K562 treated with DMSO at 1 percent for 48 hours (cell line): ENCODE data around the gene GPATCH1. TPM values are rescaled to one million over a fixed set of nuclear protein-coding genes. Genes with fewer than 3 reads are reported as not detected.

ENCODE experiments used
- total RNA-seq: library from RNA; unstranded; fragments of 300-600 nt; gene quantifications from 2 replicates; pipeline ENCODE4 v1.2.3, GENCODE V29; 2022; ENCODE audit warnings: low replicate concordance; ENCODE audit errors: extremely low read depth

GPATCH1 gene, protein sequence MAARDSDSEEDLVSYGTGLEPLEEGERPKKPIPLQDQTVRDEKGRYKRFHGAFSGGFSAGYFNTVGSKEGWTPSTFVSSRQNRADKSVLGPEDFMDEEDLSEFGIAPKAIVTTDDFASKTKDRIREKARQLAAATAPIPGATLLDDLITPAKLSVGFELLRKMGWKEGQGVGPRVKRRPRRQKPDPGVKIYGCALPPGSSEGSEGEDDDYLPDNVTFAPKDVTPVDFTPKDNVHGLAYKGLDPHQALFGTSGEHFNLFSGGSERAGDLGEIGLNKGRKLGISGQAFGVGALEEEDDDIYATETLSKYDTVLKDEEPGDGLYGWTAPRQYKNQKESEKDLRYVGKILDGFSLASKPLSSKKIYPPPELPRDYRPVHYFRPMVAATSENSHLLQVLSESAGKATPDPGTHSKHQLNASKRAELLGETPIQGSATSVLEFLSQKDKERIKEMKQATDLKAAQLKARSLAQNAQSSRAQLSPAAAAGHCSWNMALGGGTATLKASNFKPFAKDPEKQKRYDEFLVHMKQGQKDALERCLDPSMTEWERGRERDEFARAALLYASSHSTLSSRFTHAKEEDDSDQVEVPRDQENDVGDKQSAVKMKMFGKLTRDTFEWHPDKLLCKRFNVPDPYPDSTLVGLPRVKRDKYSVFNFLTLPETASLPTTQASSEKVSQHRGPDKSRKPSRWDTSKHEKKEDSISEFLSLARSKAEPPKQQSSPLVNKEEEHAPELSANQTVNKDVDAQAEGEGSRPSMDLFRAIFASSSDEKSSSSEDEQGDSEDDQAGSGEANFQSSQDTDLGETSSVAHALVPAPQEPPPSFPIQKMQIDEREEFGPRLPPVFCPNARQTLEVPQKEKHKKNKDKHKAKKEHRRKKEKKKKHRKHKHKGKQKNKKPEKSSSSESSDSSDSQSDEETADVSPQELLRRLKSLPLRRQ
- not detected in 2 replicates for total RNA-seq

DNA sequence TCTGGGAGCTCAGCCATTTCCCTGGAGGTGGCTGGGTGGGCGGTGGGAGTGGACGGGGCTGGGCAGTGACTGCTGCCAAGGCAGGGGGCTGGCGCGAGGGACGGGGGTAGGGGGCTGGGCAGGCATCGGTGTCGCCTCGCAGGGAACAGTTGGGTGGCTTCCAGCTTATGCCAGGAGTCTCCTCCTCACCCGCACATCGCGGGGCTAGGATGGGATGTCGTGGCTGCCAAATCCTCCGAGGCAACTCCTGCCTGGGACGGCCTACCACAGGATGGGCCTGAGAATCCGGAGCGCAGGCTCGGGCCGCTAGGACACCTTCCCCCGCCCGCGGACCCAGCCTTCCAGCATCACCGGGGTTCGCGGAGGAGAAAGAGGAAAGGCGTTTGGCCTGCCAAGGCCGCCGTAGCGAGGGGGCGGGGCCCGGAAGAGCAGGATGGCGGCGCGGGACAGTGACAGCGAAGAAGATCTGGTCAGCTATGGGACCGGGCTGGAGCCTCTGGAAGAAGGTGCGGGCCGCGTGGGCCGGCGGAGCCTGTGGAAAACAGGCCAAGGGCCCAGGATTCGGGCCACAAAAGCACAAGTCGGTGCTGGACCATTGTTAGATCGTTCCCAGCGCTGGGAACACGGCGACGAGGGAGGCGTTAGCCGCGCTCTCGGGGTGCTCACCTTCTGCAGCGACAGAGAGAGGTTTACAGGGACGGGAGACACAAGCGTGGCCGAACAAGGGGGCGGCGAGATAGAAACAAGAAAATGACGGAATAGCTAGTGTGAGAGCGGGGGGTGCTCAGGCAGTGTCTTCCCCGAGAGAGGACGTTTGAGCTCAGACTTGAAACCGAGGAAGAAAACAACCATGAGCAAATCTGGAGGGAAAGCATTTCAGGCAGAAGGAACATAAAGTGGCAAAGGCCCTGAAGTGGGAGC, at the start of gene GPATCH1:
Gene GPATCH1, plus strand, starts transcription at position 421 of the 921 bp plus-strand sequence. Its CDS starts 13 bp downstream, at position 434.

DNA sequence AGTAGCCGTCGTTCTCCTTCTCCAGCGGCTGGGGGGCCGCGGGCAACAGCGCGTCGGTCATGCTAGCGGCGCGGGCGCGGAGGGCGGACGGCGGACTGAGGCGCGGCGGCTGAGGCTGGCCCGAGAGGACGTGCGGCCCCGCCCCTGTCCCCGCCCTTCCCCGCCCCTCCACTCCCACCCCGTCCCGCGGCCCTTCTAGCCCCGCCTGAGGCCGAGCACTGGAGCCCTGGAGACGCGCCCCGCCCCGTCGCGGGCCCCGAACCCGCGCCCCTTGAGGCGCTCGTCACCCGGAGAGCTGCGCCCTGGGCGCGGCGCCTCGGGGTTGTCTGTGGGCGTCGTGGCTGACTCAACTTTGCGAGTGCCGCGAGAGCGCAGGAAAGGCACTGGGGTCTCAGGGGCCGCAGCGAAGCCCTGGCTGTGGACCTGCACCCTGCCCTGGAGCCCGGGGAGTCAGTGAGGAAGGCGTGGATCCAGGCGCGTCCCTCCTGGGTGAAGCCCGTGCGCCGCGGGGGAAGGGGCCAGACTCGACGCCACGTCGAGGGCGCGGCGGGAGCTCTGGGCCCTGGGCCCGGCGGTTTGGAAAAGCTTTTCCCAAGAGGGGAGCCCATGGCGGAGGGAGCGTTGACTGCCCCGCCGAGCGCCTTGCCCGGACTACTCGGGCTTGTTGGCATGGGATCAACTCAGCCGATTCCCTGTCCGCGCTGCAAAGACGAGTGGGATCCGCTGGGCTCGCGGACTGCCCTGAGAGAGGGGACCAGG, 16.0 kb upstream of the GPATCH1 start, which contains the start of gene RHPN2:
Gene RHPN2, minus strand, starts transcription at position 97 of the 759 bp plus-strand sequence. Its CDS starts 36 bp downstream, at position 61.

DNA sequence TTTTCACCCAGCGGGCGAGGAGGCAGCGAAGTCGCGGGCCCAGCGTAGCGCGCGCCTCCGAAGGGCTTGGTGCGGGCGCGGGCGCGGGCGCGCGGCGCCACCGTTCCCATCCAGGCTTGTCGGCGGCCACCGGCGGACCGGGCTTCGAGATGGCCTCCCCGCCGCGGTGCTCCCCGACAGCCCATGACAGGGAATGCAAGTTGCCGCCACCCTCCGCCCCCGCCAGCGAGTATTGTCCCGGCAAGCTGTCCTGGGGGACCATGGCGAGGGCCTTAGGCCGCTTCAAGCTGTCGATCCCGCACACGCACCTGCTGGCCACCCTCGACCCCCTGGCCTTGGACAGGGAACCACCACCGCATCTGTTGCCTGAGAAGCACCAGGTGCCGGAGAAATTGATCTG, 51.0 kb downstream of the GPATCH1 start, which contains the start of gene WDR88:
Gene WDR88, plus strand, starts transcription at position 94 of the 400 bp plus-strand sequence. Its CDS starts 56 bp downstream, at position 150.

Other genes starting within 250 kb of the GPATCH1 start
- gene SLC7A9, start 211.4 kb upstream of the GPATCH1 start, total RNA-seq, result not detected in 2 replicates
- not detected in 2 replicates for gene CEP89, start 109.2 kb upstream of the GPATCH1 start, total RNA-seq
- gene FAAP24, start 108.9 kb upstream of the GPATCH1 start, total RNA-seq, result not detected in 2 replicates
- not detected in 2 replicates for gene RHPN2, start 16.3 kb upstream of the GPATCH1 start, total RNA-seq
- not detected in 2 replicates for gene WDR88, start 50.9 kb downstream of the GPATCH1 start, total RNA-seq
- gene LRP3, start 113.1 kb downstream of the GPATCH1 start, total RNA-seq, result not detected in 2 replicates
- gene SLC7A10, start 144.7 kb downstream of the GPATCH1 start, total RNA-seq, result not detected in 2 replicates
- not detected in 2 replicates for gene CEBPA, start 221.4 kb downstream of the GPATCH1 start, total RNA-seq